Dermis blood vessel endothelial cell (primary cell): ENCODE results near the gene PTPN6. TPM values are rescaled to one million over a fixed set of nuclear protein-coding genes. Genes with fewer than 3 reads are reported as not detected.

Experiments
- DNase-seq: peaks from one replicate; pipeline ENCODE4 v3.0.0; 2010
- total RNA-seq: library from RNA; depleted of rRNA; stranded (reverse); fragments of >200 nt; gene quantifications from 2 replicates; pipeline ENCODE4 v1.2.3, GENCODE V29; 2014

The PTPN6 gene
- total RNA-seq, 1 donor from 2014 or later: 2.4 TPM

DNA sequence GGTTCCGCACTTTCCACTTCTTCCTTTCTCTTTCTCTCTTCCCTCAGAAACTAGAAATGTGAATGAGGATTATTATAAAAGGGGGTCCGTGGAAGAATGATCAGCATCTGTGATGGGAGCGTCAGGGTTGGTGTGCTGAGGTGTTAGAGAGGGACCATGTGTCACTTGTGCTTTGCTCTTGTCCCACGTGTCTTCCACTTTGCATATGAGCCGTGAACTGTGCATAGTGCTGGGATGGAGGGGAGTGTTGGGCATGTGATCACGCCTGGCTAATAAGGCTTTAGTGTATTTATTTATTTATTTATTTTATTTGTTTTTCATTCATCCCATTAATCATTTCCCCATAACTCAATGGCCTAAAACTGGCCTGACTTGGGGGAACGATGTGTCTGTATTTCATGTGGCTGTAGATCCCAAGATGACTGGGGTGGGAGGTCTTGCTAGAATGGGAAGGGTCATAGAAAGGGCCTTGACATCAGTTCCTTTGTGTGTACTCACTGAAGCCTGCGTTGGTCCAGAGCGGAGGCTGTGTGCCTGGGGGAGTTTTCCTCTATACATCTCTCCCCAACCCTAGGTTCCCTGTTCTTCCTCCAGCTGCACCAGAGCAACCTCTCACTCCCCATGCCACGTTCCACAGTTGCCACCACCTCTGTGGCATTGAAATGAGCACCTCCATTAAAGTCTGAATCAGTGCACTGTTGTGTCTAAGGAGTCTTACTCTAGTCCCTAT is 28.0 kb upstream of the PTPN6 start:
- DNase-seq: no peak

DNA sequence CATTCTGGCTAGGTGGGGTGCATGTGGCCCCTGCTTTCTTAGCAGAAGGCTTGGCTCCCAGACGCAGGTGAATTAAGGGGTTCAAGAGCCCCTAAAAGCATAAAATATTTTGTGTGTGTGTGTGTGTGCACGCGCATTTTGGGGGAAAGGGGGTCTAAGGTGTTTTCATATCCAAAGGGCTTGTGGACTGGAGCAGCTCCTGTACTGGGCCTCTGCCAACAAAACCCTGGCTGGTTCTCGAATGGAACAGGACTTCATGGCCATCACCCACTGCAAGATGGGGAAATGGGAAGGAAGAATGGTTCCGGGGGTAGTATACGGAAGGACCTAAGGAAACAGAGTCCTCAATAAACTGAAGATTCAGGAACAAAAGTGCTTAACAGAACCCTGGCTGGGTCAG is 27.3 kb upstream of the PTPN6 start:
- no peak for DNase-seq

DNA sequence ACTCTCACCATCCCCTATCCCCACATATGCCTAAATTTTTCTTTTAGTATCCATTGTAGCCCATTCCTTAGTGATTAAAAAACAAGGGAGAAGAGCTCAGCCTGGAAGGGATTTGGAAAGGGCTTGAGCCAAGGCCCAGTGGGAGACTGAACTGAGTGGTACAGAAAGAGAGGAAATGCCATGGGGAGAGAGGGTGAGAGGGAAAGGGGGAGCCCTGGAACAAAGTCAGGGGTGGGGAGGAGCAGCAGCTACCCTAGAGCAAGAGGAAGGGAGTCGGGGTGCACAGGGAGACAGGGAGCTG is 26.0 kb upstream of the PTPN6 start:
- DNase-seq: no peak

DNA sequence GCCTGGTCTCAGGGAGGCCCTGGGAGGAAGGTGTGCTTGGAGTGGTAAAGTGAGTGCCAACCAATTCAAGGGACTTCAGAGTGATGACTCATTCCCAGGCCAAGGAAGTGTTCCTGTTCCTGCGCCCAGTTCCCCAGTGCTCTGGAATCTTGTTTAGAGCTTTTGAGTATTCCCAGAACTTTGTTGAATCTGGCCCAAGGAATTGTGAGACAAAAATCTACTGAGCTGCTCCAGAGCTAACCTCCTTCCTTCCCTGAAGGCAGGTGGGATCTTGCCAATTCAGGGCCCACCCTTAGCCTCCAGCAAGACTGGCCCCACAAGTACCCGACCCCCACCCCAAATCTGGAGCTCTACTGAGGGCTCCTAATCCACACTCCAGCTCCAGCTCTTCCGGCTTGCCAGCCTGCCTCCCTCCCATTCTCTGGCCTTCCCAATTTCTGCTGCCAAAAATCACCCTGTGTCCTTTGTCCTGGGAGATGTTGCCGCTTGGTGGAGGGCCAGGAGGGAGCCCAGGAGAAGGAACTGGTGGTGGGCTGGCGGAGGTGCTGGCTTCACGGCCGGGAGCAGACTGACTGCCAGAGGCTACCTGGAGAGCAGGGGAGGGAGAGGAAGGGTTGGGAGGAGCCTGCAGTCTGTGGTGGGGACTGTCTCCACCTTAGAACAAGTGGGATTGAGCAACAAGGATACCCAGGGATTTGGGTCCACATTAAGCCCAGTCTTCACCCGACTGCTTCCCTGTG is 25.4 kb upstream of the PTPN6 start:
- DNase-seq: peak; percentile 85

DNA sequence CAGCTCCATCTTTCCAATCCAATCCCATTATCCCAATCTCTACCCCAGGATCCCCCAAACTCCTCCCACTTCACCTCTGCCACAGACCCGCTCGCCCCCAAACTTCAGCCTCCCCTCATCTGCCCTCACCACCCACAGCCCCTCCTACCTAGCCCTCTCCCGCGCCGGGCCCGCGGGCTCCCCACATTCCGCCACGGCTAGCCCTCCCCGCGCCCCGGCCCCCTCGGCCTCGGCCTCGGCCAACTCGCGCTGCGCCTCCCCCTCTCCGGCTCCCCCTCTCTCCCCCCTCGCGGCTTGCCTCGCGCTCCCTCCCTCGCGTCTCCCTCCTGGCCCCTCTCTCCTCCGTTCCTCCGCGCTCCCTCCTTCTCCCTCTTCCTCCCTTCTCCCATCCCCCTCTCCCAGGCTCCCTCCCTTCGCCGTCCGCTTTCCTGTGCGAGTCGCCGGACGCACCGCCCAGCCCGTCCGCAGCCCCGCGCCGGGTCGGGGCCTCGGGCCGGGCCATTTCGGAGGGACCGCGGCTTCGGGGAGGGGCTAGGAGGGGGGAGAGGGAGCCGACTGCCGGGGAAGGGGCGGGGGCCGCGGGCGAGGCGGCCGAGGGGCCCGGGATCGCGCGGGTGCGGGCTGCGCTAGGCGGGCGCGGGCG is 23.7 kb upstream of the PTPN6 start, which contains the start of gene ATN1:
Gene ATN1 (plus strand): TSS at position 581 of the 643 bp plus-strand sequence. CDS start 6,043 bp downstream, outside the sequence.
- DNase-seq: peak; percentile 66

DNA sequence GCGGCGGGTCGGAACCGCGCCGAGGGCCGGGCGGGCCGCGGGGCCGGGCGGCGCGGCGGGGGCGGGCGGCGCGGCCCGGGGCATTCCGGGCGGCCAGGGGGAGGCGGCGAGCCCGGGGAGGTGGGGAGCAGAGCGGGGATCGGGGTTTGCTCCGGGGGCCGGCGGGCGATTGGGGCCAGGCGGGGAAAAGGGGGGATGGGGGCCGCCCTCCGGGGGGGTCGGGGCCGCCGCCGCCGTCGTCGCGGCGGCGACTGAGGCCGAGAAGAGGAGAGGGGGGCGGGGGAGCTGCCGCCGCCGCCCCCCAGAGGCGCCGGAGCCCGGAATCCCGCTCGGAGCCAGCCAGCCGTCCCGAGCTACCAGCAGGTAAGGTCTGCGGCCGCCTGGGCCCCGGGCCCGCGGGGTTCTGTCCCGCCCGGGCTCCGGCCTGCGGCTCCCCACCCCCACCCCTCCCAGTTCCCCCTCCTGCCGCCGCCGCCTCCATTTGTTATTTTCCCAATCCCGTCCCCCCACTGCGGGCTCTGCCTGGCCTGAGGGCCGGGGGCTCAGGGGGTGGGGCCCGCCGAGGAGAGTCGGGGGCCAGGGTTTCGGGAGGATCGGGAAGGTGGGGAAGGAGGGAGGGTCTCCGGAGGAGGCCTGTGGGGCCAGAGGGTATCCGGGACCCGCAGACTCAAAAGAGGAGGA is 23.0 kb upstream of the PTPN6 start:
- DNase-seq: no peak

DNA sequence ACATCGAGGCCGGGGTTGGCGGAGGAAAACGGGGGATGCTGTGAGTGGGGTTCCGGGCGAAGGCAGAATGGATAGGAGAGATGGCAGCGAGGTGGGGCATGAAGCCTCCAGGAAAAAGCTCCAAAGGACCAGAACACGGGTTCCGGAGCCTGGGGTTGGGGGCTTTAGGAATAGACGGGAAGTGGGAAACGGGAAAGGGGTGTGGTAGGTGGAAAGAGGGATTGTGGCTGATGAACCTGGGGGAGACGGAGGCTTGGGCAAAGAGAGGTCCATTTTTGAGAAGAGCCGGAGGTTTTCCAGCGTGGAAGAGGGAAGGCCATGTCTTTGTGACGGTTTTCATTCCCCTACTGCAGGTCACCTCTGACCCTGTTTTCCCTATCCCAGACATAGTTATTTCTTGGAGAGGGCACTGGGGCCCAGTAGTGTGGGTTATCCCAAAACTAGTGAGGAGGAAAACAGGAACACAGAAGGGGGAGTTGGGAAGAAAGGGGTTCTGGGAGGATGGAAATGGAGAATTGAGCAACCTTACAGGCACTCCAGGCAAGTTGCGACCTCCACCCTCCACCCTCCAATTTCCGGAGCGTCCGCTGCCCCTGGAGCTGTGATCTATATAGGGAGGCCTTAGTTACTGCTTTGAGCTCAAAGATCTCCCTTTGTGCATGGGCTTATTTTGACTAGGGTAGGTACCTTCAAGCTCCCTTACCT is 22.3 kb upstream of the PTPN6 start:
- no peak for DNase-seq

DNA sequence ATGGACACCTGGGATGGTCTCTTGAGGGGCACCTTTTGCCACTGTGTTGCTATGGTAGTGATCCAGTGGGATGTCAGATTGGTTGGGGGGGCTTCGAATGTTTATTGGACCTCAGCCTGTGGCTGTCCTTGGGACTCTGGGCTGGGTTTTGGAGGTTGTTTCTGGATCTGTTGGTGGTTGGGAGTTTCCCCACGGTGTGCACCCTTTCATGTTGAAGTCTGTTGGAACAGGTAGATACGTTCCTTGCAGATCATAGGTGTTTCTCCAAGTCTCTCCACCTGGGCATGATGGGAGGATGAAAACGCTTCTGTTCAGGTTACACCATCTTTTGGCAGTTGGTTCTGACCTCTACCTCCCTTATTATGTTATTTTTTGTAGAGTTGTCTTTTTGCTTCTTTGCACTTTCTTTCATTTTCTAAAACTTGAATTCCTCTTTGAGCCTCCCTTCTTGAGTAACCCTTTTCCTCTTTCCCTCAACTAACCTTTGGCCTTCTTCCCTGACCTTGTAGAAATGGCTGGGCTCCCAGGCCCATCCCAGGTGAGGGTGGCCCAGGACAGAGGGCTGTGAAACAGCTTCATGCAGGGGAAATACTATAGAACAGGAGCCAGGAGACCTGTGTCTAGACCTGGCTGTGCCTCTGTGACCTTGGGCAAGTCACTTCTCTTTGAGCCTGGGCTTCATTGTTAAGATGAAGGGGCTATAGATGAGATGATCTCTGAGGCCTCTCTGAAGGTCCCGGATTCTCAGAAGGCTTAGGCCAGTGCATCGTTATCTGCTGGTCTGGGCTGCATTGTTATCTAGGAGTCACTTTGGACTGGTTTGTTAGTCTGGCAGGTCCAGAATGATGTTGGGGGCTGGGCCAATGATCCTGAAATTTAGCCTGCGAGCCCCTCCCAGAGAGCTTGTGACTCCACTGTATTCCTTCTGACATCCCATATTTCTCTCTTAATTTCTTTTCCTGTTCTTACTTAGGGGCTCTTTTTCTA is 21.4 kb upstream of the PTPN6 start:
- no peak for DNase-seq

DNA sequence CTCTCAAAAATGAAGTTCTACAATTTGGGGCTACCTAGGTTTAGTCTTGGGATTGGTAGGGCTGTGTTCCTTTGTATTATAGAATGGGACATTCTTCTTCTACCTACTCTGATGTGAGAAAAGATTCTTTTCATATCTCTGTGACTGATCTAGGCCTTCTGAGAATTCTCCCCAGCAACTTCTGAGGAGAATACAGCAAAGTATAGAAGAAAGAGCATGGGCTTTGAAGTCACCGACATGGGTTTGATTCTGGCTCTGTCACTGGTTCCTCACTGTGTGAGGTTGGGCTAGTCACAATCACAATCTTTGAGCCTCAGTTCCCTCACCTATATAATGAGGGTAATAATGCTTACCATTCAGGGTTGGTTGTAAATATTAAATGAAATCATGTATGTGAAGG is 18.4 kb upstream of the PTPN6 start:
- no peak for DNase-seq

DNA sequence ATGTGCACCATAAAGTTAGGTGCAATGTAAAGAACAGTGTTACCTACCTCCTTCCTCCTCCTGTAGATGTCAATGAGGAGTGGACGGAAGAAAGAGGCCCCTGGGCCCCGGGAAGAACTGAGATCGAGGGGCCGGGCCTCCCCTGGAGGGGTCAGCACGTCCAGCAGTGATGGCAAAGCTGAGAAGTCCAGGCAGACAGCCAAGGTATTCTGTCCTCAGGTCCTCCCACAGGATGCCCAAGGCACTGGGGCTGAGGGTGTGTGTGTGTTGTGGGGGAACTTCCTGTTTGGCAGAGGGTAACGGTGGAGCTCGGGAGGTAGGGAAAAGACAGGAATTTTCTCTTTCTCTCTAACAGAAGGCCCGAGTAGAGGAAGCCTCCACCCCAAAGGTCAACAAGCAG is 17.0 kb upstream of the PTPN6 start:
- DNase-seq: peak; percentile 76

DNA sequence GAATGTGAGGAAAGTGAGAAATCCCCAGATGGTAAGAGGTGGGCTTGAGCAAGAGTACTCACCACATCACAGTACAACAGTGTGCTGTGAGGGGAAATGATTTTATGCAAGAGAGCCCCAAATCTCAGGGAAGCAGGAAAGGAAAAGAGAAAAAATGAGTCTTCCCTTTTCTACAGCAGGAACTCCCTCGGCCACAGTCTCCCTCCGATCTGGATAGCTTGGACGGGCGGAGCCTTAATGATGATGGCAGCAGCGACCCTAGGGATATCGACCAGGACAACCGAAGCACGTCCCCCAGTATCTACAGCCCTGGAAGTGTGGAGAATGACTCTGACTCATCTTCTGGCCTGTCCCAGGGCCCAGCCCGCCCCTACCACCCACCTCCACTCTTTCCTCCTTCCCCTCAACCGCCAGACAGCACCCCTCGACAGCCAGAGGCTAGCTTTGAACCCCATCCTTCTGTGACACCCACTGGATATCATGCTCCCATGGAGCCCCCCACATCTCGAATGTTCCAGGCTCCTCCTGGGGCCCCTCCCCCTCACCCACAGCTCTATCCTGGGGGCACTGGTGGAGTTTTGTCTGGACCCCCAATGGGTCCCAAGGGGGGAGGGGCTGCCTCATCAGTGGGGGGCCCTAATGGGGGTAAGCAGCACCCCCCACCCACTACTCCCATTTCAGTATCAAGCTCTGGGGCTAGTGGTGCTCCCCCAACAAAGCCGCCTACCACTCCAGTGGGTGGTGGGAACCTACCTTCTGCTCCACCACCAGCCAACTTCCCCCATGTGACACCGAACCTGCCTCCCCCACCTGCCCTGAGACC is 15.6 kb upstream of the PTPN6 start:
- no peak for DNase-seq

DNA sequence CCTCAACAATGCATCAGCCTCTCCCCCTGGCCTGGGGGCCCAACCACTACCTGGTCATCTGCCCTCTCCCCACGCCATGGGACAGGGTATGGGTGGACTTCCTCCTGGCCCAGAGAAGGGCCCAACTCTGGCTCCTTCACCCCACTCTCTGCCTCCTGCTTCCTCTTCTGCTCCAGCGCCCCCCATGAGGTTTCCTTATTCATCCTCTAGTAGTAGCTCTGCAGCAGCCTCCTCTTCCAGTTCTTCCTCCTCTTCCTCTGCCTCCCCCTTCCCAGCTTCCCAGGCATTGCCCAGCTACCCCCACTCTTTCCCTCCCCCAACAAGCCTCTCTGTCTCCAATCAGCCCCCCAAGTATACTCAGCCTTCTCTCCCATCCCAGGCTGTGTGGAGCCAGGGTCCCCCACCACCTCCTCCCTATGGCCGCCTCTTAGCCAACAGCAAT is 14.9 kb upstream of the PTPN6 start:
- no peak for DNase-seq

DNA sequence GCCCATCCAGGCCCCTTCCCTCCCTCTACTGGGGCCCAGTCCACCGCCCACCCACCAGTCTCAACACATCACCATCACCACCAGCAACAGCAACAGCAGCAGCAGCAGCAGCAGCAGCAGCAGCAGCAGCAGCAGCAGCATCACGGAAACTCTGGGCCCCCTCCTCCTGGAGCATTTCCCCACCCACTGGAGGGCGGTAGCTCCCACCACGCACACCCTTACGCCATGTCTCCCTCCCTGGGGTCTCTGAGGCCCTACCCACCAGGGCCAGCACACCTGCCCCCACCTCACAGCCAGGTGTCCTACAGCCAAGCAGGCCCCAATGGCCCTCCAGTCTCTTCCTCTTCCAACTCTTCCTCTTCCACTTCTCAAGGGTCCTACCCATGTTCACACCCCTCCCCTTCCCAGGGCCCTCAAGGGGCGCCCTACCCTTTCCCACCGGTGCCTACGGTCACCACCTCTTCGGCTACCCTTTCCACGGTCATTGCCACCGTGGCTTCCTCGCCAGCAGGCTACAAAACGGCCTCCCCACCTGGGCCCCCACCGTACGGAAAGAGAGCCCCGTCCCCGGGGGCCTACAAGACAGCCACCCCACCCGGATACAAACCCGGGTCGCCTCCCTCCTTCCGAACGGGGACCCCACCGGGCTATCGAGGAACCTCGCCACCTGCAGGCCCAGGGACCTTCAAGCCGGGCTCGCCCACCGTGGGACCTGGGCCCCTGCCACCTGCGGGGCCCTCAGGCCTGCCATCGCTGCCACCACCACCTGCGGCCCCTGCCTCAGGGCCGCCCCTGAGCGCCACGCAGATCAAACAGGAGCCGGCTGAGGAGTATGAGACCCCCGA is 14.3 kb upstream of the PTPN6 start:
- no peak for DNase-seq

DNA sequence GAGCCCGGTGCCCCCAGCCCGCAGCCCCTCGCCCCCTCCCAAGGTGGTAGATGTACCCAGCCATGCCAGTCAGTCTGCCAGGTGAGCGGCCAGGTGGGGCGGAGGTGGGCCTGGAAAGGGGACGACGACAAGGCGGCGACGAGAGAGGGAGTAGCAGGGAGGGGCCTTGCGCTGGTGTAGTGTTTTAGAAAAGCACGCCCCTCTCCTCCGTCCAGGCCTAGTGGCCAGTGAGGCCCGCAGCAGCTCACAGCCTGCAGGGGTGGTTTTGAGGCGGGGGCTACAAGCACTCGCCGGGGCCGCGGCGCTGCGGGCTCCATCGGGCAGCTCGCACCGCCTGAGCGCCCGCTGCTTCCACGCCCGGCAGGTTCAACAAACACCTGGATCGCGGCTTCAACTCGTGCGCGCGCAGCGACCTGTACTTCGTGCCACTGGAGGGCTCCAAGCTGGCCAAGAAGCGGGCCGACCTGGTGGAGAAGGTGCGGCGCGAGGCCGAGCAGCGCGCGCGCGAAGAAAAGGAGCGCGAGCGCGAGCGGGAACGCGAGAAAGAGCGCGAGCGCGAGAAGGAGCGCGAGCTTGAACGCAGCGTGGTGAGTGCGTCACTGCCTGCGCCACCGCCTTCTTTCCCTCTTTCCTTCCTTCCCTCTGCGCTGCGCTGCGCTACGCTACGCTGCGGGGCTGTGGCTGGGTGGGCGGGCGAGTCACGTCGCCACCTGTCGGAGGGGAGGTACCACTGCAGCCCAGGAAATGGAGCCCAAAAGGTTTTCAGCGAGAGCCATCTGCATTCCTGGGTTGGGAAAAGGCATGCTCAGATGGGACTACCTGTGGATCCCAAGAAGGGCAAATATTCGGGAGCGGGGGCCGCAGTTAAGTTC is 13.4 kb upstream of the PTPN6 start:
- peak; percentile 97 for DNase-seq

DNA sequence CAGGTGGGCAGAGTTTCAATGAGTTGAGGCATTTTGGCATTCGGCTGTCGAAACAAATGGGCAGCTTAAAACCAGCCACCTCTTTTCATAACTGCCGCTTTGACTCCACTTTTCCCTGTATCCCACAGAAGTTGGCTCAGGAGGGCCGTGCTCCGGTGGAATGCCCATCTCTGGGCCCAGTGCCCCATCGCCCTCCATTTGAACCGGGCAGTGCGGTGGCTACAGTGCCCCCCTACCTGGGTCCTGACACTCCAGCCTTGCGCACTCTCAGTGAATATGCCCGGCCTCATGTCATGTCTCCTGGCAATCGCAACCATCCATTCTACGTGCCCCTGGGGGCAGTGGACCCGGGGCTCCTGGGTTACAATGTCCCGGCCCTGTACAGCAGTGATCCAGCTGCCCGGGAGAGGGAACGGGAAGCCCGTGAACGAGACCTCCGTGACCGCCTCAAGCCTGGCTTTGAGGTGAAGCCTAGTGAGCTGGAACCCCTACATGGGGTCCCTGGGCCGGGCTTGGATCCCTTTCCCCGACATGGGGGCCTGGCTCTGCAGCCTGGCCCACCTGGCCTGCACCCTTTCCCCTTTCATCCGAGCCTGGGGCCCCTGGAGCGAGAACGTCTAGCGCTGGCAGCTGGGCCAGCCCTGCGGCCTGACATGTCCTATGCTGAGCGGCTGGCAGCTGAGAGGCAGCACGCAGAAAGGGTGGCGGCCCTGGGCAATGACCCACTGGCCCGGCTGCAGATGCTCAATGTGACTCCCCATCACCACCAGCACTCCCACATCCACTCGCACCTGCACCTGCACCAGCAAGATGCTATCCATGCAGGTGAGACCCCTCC is 12.6 kb upstream of the PTPN6 start:
- no peak for DNase-seq

DNA sequence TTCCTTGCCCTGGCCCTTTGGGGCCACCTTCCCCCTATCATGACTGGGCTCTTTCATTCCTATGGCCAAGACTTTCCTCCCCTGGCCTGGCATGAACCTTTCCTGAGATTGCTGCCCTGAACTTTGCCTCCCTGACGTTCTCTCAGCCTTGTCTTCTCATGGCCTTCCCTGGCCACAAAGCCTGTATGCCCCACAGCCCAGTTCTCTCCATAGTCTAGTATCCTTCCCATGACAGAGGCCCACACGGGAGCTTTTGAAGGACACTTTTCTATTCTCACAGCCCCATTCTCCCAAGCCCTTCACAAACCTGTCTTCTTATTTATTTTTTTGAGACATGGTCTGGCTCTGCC is 12.0 kb upstream of the PTPN6 start:
- no peak for DNase-seq

DNA sequence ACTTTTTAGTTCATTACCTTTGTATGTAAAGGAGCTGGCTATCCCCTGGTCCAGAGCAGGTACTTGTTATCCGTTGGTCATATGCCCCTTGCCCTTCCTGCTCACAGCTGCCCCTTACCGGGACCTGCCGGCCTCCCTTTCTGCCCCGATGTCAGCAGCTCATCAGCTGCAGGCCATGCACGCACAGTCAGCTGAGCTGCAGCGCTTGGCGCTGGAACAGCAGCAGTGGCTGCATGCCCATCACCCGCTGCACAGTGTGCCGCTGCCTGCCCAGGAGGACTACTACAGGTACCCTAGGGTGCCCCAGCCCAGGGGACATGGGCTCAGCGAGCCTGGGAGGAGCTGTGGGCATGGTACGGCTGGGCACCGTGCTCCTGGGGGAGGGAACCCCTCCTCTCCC is 9.9 kb upstream of the PTPN6 start:
- no peak for DNase-seq

DNA sequence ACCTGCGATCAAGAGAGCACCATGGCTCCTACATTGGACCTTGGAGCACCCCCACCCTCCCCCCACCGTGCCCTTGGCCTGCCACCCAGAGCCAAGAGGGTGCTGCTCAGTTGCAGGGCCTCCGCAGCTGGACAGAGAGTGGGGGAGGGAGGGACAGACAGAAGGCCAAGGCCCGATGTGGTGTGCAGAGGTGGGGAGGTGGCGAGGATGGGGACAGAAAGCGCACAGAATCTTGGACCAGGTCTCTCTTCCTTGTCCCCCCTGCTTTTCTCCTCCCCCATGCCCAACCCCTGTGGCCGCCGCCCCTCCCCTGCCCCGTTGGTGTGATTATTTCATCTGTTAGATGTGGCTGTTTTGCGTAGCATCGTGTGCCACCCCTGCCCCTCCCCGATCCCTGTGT is 9.4 kb upstream of the PTPN6 start:
- DNase-seq: no peak
